Vagina (tissue), 2 donors: ENCODE results near the gene ALG11. TPM values are rescaled to one million over a fixed set of nuclear protein-coding genes. Genes with fewer than 3 reads are reported as not detected.

Experiments used
- DNase-seq, 2 donors: peaks; one replicate each; pipeline ENCODE4 v3.0.0-alpha.2; 2017; ENCODE audit errors: extremely low spot score in 2 of 2
- H3K27ac ChIP-seq: fragments of 200-600 bp; sonication (generic); one replicate; pipeline ENCODE4 v1.5.1; 2019
- H3K27me3 ChIP-seq: fragments of 200-600 bp; sonication (generic); one replicate; pipeline ENCODE4 v1.5.1; 2019
- H3K36me3 ChIP-seq, 2 donors: fragments of 200-600 bp; sonication (generic); one replicate each; pipeline ENCODE4 v1.5.1; 2017 to 2019
- H3K4me1 ChIP-seq: fragments of 200-600 bp; sonication (generic); one replicate; pipeline ENCODE4 v1.5.1; 2019
- H3K4me3 ChIP-seq, 2 donors: fragments of 200-600 bp; sonication (generic); 1 replicate in 1 of 2; 2 replicates in 1 of 2; pipeline ENCODE4 v1.5.1; 2016 to 2019
- H3K9me3 ChIP-seq: fragments of 200-600 bp; sonication (generic); one replicate; pipeline ENCODE4 v1.5.1; 2019
- CTCF ChIP-seq, 3 experiments: fragments of 450-650 bp in 2 of 3; fragments of 200-600 bp in 1 of 3; sonication (generic) in 1 of 3; IDR thresholded peaks; one replicate each; pipeline ENCODE4 v1.5.1; 2017 to 2019; ENCODE audit warnings: antibody characterized with exemption in 3 of 3, mild to moderate bottlenecking in 2 of 3, moderate library complexity in 2 of 3
- POLR2A ChIP-seq, 2 donors: fragments of 450-650 bp; IDR thresholded peaks; one replicate each; pipeline ENCODE4 v1.6.1; 2017; ENCODE audit warnings: antibody characterized with exemption in 2 of 2, mild to moderate bottlenecking in 2 of 2, moderate library complexity in 2 of 2
- POLR2AphosphoS5 ChIP-seq, 2 donors: sonication (generic); formaldehyde crosslinking; IDR thresholded peaks; one replicate each; pipeline ENCODE4 v1.9.0; 2017; ENCODE audit warnings: antibody characterized with exemption in 2 of 2, mild to moderate bottlenecking in 2 of 2, low read depth in 1 of 2; ENCODE audit not compliant: insufficient read depth in 1 of 2
- intact Hi-C: fragments of 100-400 bp; cut with DNase I; formaldehyde crosslinking; loops from one replicate; pipeline ENCODE4 v1.15.1; 2023
- total RNA-seq: library from RNA; depleted of rRNA; stranded (reverse); fragments of >200 nt; gene quantifications from one replicate; pipeline ENCODE4 v1.2.3, GENCODE V29; 2016

The ALG11 gene
- total RNA-seq, 1 donor from 2014 or later: 12.5 TPM

DNA sequence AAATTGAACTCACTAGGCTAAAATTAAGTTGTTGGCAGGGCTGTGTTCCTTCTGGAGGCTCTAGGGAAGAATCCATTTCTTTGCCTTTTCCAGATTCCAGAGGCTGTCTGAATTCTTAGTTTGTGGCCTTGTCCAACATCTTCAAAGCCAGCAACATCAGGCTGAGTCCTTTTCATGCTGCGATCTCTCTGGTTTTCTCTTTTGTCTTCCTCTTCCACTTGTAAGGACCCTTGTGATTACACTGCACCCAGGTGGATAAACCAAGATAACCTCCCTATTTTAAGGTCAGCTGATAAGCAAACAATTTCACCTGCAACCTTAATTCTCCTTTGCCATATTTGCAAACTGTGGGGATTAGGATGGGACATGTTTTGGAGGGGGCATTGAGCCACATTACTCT, 23.8 kb downstream of the ALG11 start:
- H3K36me3 ChIP-seq: no peaks in the 10 kb centered on the region

GRCh38 chr13:52043675-52044074, 31.5 kb downstream of the ALG11 start:
- Histone ChIP-seq H3K4me3 (no peak overlapping the region), H3K27me3 (no peaks in the 10 kb centered on the region), H3K36me3 (no peaks in the 10 kb centered on the region), H3K9me3 (no peaks in the 10 kb centered on the region), H3K27ac (no peak overlapping the region), H3K4me1 (no peaks in the 10 kb centered on the region)
- TF ChIP-seq POLR2AphosphoS5 (IDR thresholded peaks at IDR 0.05; ENCODE audit: insufficient read depth in 1 of 2, low read depth in 1 of 2) (no peak), CTCF (IDR thresholded peaks at IDR 0.05) (no peak), POLR2A (IDR thresholded peaks at IDR 0.05) (no peak)
- DNase-seq: no peak
- intact Hi-C loops: no loop called here

More for the DNA sequence above, 23.8 kb downstream of the ALG11 start:
- no peaks in the 10 kb centered on the region for H3K4me1 ChIP-seq
- H3K9me3 ChIP-seq: no peaks in the 10 kb centered on the region
- intact Hi-C loops: no loop called here
- no peaks in the 10 kb centered on the region for H3K27me3 ChIP-seq
- H3K27ac ChIP-seq: no peak overlapping the region
- no peak overlapping the region for H3K4me3 ChIP-seq
- DNase-seq: no peak
- TF ChIP-seq POLR2A (IDR thresholded peaks at IDR 0.05) (no peak), POLR2AphosphoS5 (IDR thresholded peaks at IDR 0.05; ENCODE audit: insufficient read depth in 1 of 2, low read depth in 1 of 2) (no peak), CTCF (IDR thresholded peaks at IDR 0.05) (no peak)

DNA sequence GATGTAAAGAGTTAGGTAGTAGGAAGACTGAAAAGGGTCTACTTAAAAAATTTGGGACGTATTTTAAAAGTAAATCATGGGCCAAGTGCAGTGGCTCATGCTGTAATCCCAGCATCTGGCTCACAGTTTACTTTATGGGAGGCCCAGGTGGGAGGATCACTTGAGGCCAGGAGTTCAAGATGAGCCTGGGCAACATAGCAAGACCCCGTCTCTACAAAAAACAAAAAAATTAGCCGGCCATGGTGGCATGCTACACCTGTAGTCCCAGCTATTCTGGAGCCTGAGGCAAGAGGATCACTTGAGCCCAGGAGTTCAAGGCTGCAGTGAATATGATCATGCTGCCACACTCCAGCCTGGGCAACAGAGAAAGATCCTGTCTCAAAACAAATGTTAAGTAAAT, 35.3 kb downstream of the ALG11 start:
- Histone ChIP-seq H3K4me3 (no peak overlapping the region), H3K27me3 (no peaks in the 10 kb centered on the region), H3K9me3 (no peaks in the 10 kb centered on the region), H3K36me3 (no peaks in the 10 kb centered on the region), H3K4me1 (no peaks in the 10 kb centered on the region), H3K27ac (no peak overlapping the region)
- intact Hi-C loops: no loop called here
- TF ChIP-seq POLR2A (IDR thresholded peaks at IDR 0.05) (no peak), CTCF (IDR thresholded peaks at IDR 0.05) (no peak), POLR2AphosphoS5 (IDR thresholded peaks at IDR 0.05; ENCODE audit: insufficient read depth in 1 of 2, low read depth in 1 of 2) (no peak)
- DNase-seq: no peak

GRCh38 chr13:52048516-52048915, 36.3 kb downstream of the ALG11 start:
- DNase-seq: no peak
- Histone ChIP-seq H3K27ac (no peak overlapping the region), H3K4me3 (no peak overlapping the region), H3K4me1 (no peaks in the 10 kb centered on the region), H3K9me3 (no peaks in the 10 kb centered on the region), H3K27me3 (no peaks in the 10 kb centered on the region), H3K36me3 (no peaks in the 10 kb centered on the region)
- no peak for TF ChIP-seq CTCF (IDR thresholded peaks at IDR 0.05)
- TF ChIP-seq POLR2AphosphoS5 (IDR thresholded peaks at IDR 0.05; ENCODE audit: insufficient read depth in 1 of 2, low read depth in 1 of 2): no peak
- no peak for TF ChIP-seq POLR2A (IDR thresholded peaks at IDR 0.05)
- intact Hi-C loops: no loop called here

- intact Hi-C loops: no loop called here
- Histone ChIP-seq H3K9me3 (no peaks in the 10 kb centered on the region), H3K36me3 (no peaks in the 10 kb centered on the region), H3K4me1 (no peaks in the 10 kb centered on the region), H3K27ac (no peak overlapping the region), H3K27me3 (no peaks in the 10 kb centered on the region), H3K4me3 (no peak overlapping the region)
- DNase-seq: no peak
- no peak for TF ChIP-seq POLR2A (IDR thresholded peaks at IDR 0.05)
- no peak for TF ChIP-seq POLR2AphosphoS5 (IDR thresholded peaks at IDR 0.05; ENCODE audit: insufficient read depth in 1 of 2, low read depth in 1 of 2)
- no peak for TF ChIP-seq CTCF (IDR thresholded peaks at IDR 0.05)
These were observed 39.2 kb downstream of the ALG11 start for GRCh38 chr13:52051400-52051799.
